Left renal pelvis (tissue), 4 donors: ENCODE results near the gene CLEC16A. TPM values are rescaled to one million over a fixed set of nuclear protein-coding genes. Genes with fewer than 3 reads are reported as not detected.

Experiments used
- DNase-seq, 4 donors: peaks; one replicate each; pipeline ENCODE4 v3.0.0-alpha.2; 2013; ENCODE audit warnings: low read depth in 4 of 4, low spot score in 3 of 4
- polyA plus RNA-seq, 4 donors: library from polyadenylated mRNA; unstranded; fragments of 120-200 nt; gene quantifications; one replicate each; pipeline ENCODE4 v1.2.1, GENCODE V29; 2013; ENCODE audit not compliant: insufficient read length in 4 of 4

The CLEC16A gene
- polyA plus RNA-seq, 4 donors, result 18.0 to 25.9 (median 22.7) TPM

- DNase-seq, result no peak
Observed at GRCh38 chr16:11225677-11226549, 281.5 kb downstream of the CLEC16A start.

GRCh38 chr16:11229432-11229831 lies 285.1 kb downstream of the CLEC16A start:
- DNase-seq, result no peak

- DNase-seq, result no peak
Observed at GRCh38 chr16:11229906-11230305, 285.5 kb downstream of the CLEC16A start.

- no peak for DNase-seq
Observed at GRCh38 chr16:11231367-11231970, 287.1 kb downstream of the CLEC16A start.

Other genes starting within 250 kb of the CLEC16A start
- under 1 TPM; 0.16 to 0.53 (median 0.24) TPM for gene TEKT5, start 249.6 kb upstream of the CLEC16A start, polyA plus RNA-seq
- gene NUBP1, start 200.7 kb upstream of the CLEC16A start, polyA plus RNA-seq, result 10 to 100 TPM; 25.1 to 37.6 (median 30.6) TPM
- 1 to 10 TPM; 2.3 to 7.9 (median 4.7) TPM for gene TVP23A, start 125.8 kb upstream of the CLEC16A start, polyA plus RNA-seq
- 1 to 10 TPM; 2.3 to 6.7 (median 5.6) TPM for gene CIITA, start 67.4 kb upstream of the CLEC16A start, polyA plus RNA-seq
- 10 to 100 TPM; 44.4 to 49.8 (median 45.9) TPM for gene DEXI, start 2.1 kb upstream of the CLEC16A start, polyA plus RNA-seq